Activated T-helper 2 cell treated with anti-CD3 and anti-CD28 coated beads, Interferon-gamma antibody, Interleukin-2, Interleukin-4, amounts not matched to agents 10 μg/mL and 5 μg/mL and 100 μg/mL, durations not matched to agents 14 hours and 24 hours and 36 hours (primary cell): ENCODE results near the gene PLS1. TPM values are rescaled to one million over a fixed set of nuclear protein-coding genes. Genes with fewer than 3 reads are reported as not detected.

ENCODE experiments used
- DNase-seq: peaks from one replicate; pipeline ENCODE4 v3.0.0; 2021; ENCODE audit warnings: low spot score
- H3K27ac Mint-ChIP-seq: one replicate; pipeline ENCODE4 v1.8.0; 2021; ENCODE audit warnings: mixed read lengths
- H3K27me3 Mint-ChIP-seq: one replicate; pipeline ENCODE4 v1.8.0; 2021; ENCODE audit warnings: low read depth, mixed read lengths
- H3K36me3 Mint-ChIP-seq: one replicate; pipeline ENCODE4 v1.8.0; 2021; ENCODE audit warnings: low read depth, mixed read lengths
- H3K4me1 Mint-ChIP-seq: one replicate; pipeline ENCODE4 v1.8.0; 2021; ENCODE audit warnings: low read depth, mixed read lengths
- H3K4me3 Mint-ChIP-seq: one replicate; pipeline ENCODE4 v1.8.0; 2021; ENCODE audit warnings: low read depth, mild to moderate bottlenecking, moderate library complexity, mixed read lengths
- H3K9me3 Mint-ChIP-seq: one replicate; pipeline ENCODE4 v1.8.0; 2021; ENCODE audit warnings: mixed read lengths
- intact Hi-C: fragments of 100-400 bp; cut with micrococcal nuclease; formaldehyde crosslinking; loops from one replicate; pipeline ENCODE4 v1.15.1; 2023
- total RNA-seq: library from RNA; stranded (reverse); gene quantifications from 2 replicates; pipeline ENCODE4 v1.2.3, GENCODE V29; 2022

The PLS1 gene
- total RNA-seq, 1 donor from 2014 or later: 6.2 TPM

GRCh38 chr3:142650001-142650693 is 54.0 kb downstream of the PLS1 start:
- no peaks in the 10 kb centered on the region for H3K36me3 Mint-ChIP-seq
- no peaks in the 10 kb centered on the region for H3K4me1 Mint-ChIP-seq
- no peaks in the 10 kb centered on the region for H3K9me3 Mint-ChIP-seq
- no peak overlapping the region for H3K4me3 Mint-ChIP-seq
- H3K27me3 Mint-ChIP-seq: no peaks in the 10 kb centered on the region
- H3K27ac Mint-ChIP-seq: no peak overlapping the region
- no peak for DNase-seq
- intact Hi-C loops: no loop called here

- intact Hi-C loops: no loop called here
- no peaks in the 10 kb centered on the region for H3K27me3 Mint-ChIP-seq
These were observed 55.5 kb downstream of the PLS1 start for GRCh38 chr3:142651711-142652110.

DNA sequence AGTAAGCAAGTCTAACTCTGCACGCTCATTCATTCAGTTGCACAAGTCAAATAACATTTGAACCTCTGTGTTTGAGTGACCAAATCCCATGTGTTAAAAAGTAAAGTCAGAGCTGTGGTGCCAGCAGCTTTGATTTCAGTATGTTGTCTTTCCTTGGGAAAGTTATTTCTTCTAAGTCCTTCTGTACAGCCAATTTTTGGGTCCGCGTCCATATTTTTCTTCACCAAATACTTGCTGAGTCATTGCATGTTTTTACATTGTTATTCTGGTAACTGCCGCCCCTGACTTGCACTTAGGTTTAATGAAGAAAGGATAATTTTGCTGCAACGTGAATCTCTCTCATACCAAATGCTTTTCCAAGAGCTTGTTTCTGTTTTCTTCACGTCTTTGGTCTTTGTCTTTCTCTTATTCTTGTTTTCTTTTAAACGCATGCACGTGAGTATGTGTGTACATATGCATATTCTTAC is 56.7 kb downstream of the PLS1 start:
- Mint-ChIP-seq H3K36me3 (no peaks in the 10 kb centered on the region), H3K4me1 (no peaks in the 10 kb centered on the region), H3K4me3 (no peak overlapping the region), H3K27ac (no peak overlapping the region), H3K27me3 (no peaks in the 10 kb centered on the region), H3K9me3 (no peaks in the 10 kb centered on the region)
- no peak for DNase-seq
- intact Hi-C loops: no loop called here

More at GRCh38 chr3:142651711-142652110, 55.5 kb downstream of the PLS1 start:
- Mint-ChIP-seq H3K27ac (no peak overlapping the region), H3K4me1 (no peaks in the 10 kb centered on the region), H3K36me3 (no peaks in the 10 kb centered on the region), H3K4me3 (no peak overlapping the region), H3K9me3 (no peaks in the 10 kb centered on the region)
- DNase-seq: no peak

DNA sequence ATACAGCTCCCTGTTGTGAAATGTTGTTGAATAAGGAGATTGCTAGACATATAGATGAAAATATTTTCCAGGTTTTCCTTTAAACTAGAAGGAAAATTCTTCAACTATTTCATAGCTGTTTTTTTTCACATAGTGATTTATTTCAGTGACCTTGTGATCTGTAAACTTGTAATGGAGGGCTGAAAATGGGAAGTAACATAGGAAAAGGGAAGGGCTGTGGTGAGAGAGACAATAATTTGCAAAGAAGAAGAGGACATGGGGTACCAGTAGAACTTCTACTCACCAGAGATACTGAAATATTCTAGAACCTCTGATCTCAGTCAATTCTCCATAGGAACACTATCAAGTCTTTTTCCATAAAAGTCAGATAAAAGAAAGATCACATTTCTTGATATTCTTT is 60.4 kb downstream of the PLS1 start:
- no peak for DNase-seq
- no peaks in the 10 kb centered on the region for H3K9me3 Mint-ChIP-seq
- H3K27me3 Mint-ChIP-seq: no peaks in the 10 kb centered on the region
- H3K4me1 Mint-ChIP-seq: no peaks in the 10 kb centered on the region
- no peak overlapping the region for H3K4me3 Mint-ChIP-seq
- no peaks in the 10 kb centered on the region for H3K36me3 Mint-ChIP-seq
- no peak overlapping the region for H3K27ac Mint-ChIP-seq
- intact Hi-C loops: no loop called here

- H3K9me3 Mint-ChIP-seq: no peaks in the 10 kb centered on the region
- H3K4me1 Mint-ChIP-seq: no peaks in the 10 kb centered on the region
- H3K27ac Mint-ChIP-seq: no peak overlapping the region
- H3K27me3 Mint-ChIP-seq: no peaks in the 10 kb centered on the region
- H3K4me3 Mint-ChIP-seq: no peak overlapping the region
- H3K36me3 Mint-ChIP-seq: no peaks in the 10 kb centered on the region
- intact Hi-C loops: no loop called here
- no peak for DNase-seq
These were observed 60.8 kb downstream of the PLS1 start for GRCh38 chr3:142657033-142657432.

GRCh38 chr3:142660383-142660782 is 64.2 kb downstream of the PLS1 start:
- H3K27ac Mint-ChIP-seq: no peak overlapping the region
- H3K27me3 Mint-ChIP-seq: no peaks in the 10 kb centered on the region
- H3K4me3 Mint-ChIP-seq: no peak overlapping the region
- H3K36me3 Mint-ChIP-seq: no peaks in the 10 kb centered on the region
- no peaks in the 10 kb centered on the region for H3K9me3 Mint-ChIP-seq
- DNase-seq: no peak
- intact Hi-C loops: no loop called here
- H3K4me1 Mint-ChIP-seq: no peaks in the 10 kb centered on the region

DNA sequence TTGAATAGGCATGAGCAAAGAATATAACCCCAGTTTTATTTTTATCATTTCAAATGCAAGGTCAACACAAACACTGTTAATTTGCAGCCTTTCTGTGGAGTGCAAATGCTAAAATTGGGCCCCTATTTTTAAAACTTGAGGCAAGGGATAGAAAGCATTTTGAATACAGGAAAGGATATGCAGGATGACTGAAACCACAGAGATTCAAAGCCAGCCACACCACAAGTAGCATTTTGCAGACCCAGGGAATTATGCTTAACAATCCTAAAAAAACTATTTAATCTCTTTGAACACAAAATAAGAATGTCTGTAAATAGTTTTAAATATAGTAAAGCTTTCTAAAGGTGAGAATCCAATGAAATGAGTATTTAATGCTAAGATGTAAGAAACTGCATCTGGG is 64.7 kb downstream of the PLS1 start:
- Mint-ChIP-seq H3K27me3 (no peaks in the 10 kb centered on the region), H3K4me3 (no peak overlapping the region), H3K36me3 (no peaks in the 10 kb centered on the region), H3K4me1 (no peaks in the 10 kb centered on the region), H3K27ac (no peak overlapping the region), H3K9me3 (no peaks in the 10 kb centered on the region)
- no peak for DNase-seq
- intact Hi-C loops: no loop called here

GRCh38 chr3:142663865-142664264 is 67.7 kb downstream of the PLS1 start:
- Mint-ChIP-seq H3K4me3 (no peak overlapping the region), H3K9me3 (no peaks in the 10 kb centered on the region), H3K4me1 (no peaks in the 10 kb centered on the region), H3K27ac (no peak overlapping the region), H3K36me3 (no peaks in the 10 kb centered on the region), H3K27me3 (no peaks in the 10 kb centered on the region)
- no peak for DNase-seq
- intact Hi-C loops: no loop called here

DNA sequence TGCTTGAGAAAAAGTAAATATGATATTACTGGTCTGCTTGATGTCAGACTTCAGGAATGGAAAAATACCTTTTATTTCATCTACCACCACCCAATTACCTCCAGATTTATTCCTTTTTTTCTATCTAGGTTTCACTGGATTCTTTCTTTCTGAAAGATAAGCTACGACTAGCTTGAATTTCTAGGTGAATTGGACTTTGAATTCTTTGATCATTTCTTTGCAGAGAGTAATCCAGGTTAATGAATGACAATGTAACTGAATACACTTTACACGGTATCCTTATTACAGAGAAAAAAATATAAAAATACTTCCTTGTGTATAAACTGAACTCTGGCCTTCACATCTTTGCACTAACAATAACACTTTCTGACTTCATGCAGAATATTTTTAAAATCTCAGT is 68.1 kb downstream of the PLS1 start:
- no peaks in the 10 kb centered on the region for H3K27me3 Mint-ChIP-seq
- no peaks in the 10 kb centered on the region for H3K9me3 Mint-ChIP-seq
- H3K36me3 Mint-ChIP-seq: no peaks in the 10 kb centered on the region
- no peak for DNase-seq
- no peak overlapping the region for H3K27ac Mint-ChIP-seq
- H3K4me3 Mint-ChIP-seq: no peak overlapping the region
- intact Hi-C loops: no loop called here
- no peaks in the 10 kb centered on the region for H3K4me1 Mint-ChIP-seq

GRCh38 chr3:142664819-142665218 is 68.6 kb downstream of the PLS1 start:
- no peaks in the 10 kb centered on the region for H3K9me3 Mint-ChIP-seq
- no peaks in the 10 kb centered on the region for H3K4me1 Mint-ChIP-seq
- intact Hi-C loops: no loop called here
- no peak overlapping the region for H3K27ac Mint-ChIP-seq
- no peaks in the 10 kb centered on the region for H3K27me3 Mint-ChIP-seq
- H3K4me3 Mint-ChIP-seq: no peak overlapping the region
- no peak for DNase-seq
- H3K36me3 Mint-ChIP-seq: no peaks in the 10 kb centered on the region

GRCh38 chr3:142670120-142670519 is 73.9 kb downstream of the PLS1 start:
- no peak overlapping the region for H3K27ac Mint-ChIP-seq
- no peaks in the 10 kb centered on the region for H3K4me1 Mint-ChIP-seq
- no peak for DNase-seq
- H3K4me3 Mint-ChIP-seq: no peak overlapping the region
- H3K27me3 Mint-ChIP-seq: no peaks in the 10 kb centered on the region
- intact Hi-C loops: no loop called here
- H3K36me3 Mint-ChIP-seq: no peaks in the 10 kb centered on the region
- H3K9me3 Mint-ChIP-seq: no peaks in the 10 kb centered on the region

GRCh38 chr3:142676151-142676550 is 80.0 kb downstream of the PLS1 start:
- Mint-ChIP-seq H3K4me1 (no peaks in the 10 kb centered on the region), H3K27me3 (no peaks in the 10 kb centered on the region), H3K4me3 (no peak overlapping the region), H3K27ac (no peak overlapping the region), H3K36me3 (no peaks in the 10 kb centered on the region), H3K9me3 (no peaks in the 10 kb centered on the region)
- DNase-seq: no peak
- intact Hi-C loops: no loop called here

- no peak for DNase-seq
- H3K4me1 Mint-ChIP-seq: no peaks in the 10 kb centered on the region
- H3K36me3 Mint-ChIP-seq: no peaks in the 10 kb centered on the region
- no peak overlapping the region for H3K4me3 Mint-ChIP-seq
- no peak overlapping the region for H3K27ac Mint-ChIP-seq
- no peaks in the 10 kb centered on the region for H3K9me3 Mint-ChIP-seq
- intact Hi-C loops: no loop called here
- no peaks in the 10 kb centered on the region for H3K27me3 Mint-ChIP-seq
These were observed 84.5 kb downstream of the PLS1 start for GRCh38 chr3:142680710-142681109.

DNA sequence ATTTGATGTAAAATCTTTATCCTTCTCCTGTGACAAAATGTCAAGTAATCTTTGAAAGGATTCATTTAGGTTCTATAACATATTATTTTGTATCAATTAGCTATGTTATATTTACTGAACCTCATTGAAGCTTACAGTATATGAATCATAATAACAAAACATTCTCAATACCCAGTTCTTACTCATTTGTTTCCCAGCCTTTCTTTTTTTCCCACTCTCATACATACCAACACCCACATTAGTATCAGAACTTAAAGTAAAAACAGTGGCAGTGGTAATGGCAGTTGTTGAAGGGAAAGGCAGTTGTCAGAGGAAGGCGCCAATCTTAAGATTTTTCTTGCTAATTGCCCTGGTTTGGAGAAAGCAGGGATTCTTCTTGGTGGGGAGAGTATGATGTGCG is 94.4 kb downstream of the PLS1 start:
- Mint-ChIP-seq H3K9me3 (no peaks in the 10 kb centered on the region), H3K4me3 (no peak overlapping the region), H3K36me3 (no peaks in the 10 kb centered on the region), H3K27me3 (no peaks in the 10 kb centered on the region), H3K27ac (no peak overlapping the region), H3K4me1 (peaks cover 2% of the 10 kb centered on the region)
- intact Hi-C loops: no loop called here
- no peak for DNase-seq
